ENCODE data around the gene DNAJC16. TPM values are rescaled to one million over a fixed set of nuclear protein-coding genes. Genes with fewer than 3 reads are reported as not detected.
"Not testable (repeated sequence)": the region's sequence is repeated elsewhere in the genome, so short reads cannot be mapped to it uniquely, and the experiment has no call there.

DNAJC16 gene
- total and polyA plus RNA-seq, 9 donors = 10.6 to 16.5 (median 12.5) TPM

DNA sequence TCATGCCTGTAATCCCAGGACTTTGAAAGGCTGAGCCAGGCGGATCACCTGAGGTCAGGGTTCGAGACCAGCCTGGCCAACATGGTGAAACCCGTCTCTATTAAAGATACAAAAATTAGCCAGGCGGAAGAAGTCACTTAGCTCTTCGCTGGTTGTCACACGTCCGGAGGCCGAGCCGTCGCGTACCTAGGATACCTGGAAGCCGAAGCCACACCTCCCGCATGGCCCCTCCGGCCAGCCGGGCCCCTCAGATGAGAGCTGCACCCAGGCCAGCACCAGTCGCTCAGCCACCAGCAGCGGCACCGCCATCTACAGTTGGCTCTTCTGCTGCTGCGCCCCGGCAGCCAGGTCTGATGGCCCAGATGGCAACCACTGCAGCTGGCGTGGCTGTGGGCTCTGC lies 77.8 kb downstream of the DNAJC16 start:
- H3K4me3 ChIP-seq (ENCODE audit: low read length); DNase-seq; H3K27ac ChIP-seq (ENCODE audit: low read length); H3K27me3 ChIP-seq (ENCODE audit: control insufficient read depth, insufficient read depth, low read length); H3K9me3 ChIP-seq (replicated peaks; ENCODE audit: control insufficient read depth, low read depth, low read length); H3K36me3 ChIP-seq (ENCODE audit: control insufficient read depth, insufficient read depth, low read length); H3K4me1 ChIP-seq (ENCODE audit: control insufficient read depth, insufficient read depth, low read length): not testable (repeated sequence)
- 97% methylated on average over 15 of the region's 21 CpGs for WGBS (ENCODE audit: insufficient coverage)

DNA sequence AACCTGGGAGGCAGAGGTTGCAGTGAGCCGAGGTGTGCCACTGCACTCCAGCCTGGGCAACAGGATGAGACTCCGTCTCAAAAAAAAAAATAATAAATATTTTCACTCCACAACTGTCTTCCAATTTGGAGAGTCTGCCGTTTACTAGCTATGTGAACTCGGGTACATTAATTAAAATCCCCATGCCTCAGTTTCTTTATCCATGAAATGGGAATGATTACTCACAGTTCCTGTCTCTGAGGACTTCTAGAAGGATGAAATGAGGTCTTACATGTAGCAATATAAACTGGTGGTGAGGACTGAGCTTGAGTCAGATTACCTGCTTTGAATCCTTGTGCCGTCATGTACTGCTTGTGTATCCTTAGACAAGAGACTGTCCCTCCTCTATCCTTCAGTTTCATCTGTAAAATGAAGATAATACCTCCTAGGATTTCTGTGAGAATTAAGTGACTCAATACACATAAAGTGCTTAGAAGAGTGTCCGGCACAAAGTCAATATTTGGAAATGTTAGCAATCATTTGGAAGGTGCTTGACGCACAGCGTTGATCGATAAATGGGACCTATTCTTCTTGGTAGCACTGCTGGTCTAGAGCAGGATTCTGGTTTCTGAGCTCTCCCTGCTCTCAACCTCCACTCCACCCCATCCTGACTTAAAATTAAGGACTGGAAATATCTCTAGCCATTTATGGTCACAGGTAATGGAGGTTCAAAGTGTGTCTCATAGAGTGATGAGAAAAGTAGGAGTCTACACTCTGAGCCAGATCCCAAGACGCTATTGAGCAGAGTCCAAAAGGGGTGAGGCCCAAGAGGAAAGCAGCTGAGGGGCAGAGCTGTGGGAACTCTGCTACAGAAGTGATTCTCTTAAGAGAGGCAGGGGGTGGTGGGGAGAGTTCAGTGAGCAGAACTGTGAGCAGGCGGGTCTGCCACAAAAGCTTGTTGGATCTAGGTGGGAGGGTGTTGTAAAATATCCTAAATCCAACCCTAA lies 79.0 kb downstream of the DNAJC16 start:
- Histone ChIP-seq H3K4me3 (ENCODE audit: low read length) (no peak overlapping the region), H3K4me1 (ENCODE audit: control insufficient read depth, insufficient read depth, low read length) (peaks cover 8% of the 10 kb centered on the region), H3K9me3 (replicated peaks; ENCODE audit: control insufficient read depth, low read depth, low read length) (no peaks in the 10 kb centered on the region), H3K36me3 (ENCODE audit: control insufficient read depth, insufficient read depth, low read length) (no peaks in the 10 kb centered on the region), H3K27ac (ENCODE audit: low read length) (no peak overlapping the region), H3K27me3 (ENCODE audit: control insufficient read depth, insufficient read depth, low read length) (no peaks in the 10 kb centered on the region)
- DNase-seq = no peak
- WGBS (ENCODE audit: insufficient coverage) = 60% methylated on average over 1 of the region's 11 CpGs

DNA sequence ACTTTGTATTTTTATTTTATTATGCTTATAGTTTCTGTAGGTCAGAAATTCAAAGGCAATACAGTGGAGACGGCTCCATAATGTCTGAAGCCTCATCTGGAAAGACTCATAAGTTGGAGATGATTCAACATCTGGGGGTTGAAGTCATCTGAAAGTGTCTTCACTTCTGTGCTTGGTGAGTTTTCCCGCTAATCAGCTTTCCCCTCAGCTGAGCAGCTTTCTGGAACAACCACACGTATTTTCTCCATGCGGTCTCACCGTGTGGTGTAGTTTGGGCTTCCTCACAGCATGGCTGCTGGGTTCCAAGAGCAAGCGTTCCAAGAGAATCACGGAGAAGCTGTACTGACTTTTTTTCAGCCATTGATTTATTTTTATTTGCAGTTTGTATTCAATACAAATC lies 83.0 kb downstream of the DNAJC16 start:
- H3K36me3 ChIP-seq (ENCODE audit: control insufficient read depth, insufficient read depth, low read length) = no peaks in the 10 kb centered on the region
- no peaks in the 10 kb centered on the region for H3K9me3 ChIP-seq (replicated peaks; ENCODE audit: control insufficient read depth, low read depth, low read length)
- H3K4me1 ChIP-seq (ENCODE audit: control insufficient read depth, insufficient read depth, low read length) = no peaks in the 10 kb centered on the region
- DNase-seq = no peak
- H3K27ac ChIP-seq (ENCODE audit: low read length) = no peak overlapping the region
- no peaks in the 10 kb centered on the region for H3K27me3 ChIP-seq (ENCODE audit: control insufficient read depth, insufficient read depth, low read length)
- no CpG with 5 or more reads among the region's 7 CpGs for WGBS (ENCODE audit: insufficient coverage)
- H3K4me3 ChIP-seq (ENCODE audit: low read length) = no peak overlapping the region

DNA sequence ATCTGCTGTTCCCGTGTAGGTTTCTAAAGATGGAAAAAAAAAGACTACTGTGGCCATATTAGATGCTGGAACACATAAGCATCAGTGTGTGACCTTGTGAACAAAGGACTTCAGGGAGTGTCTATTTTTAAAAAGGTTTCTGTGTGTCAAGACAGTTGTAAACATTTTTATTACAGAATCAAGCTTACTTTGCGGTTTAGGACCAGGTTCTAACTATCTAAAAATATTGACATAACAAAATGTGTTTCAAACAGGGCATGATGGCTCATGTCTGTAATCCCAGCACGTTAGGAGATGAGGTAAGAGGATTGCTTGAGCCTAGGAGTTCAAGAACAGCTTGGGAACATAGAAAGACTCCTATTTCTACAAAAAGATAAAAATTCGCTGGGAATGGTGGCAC lies 83.5 kb downstream of the DNAJC16 start:
- WGBS (ENCODE audit: insufficient coverage) = 80% methylated on average over 1 of the region's 4 CpGs
- H3K4me1 ChIP-seq (ENCODE audit: control insufficient read depth, insufficient read depth, low read length) = no peaks in the 10 kb centered on the region
- H3K27me3 ChIP-seq (ENCODE audit: control insufficient read depth, insufficient read depth, low read length) = no peaks in the 10 kb centered on the region
- no peak for DNase-seq
- no peaks in the 10 kb centered on the region for H3K36me3 ChIP-seq (ENCODE audit: control insufficient read depth, insufficient read depth, low read length)
- H3K9me3 ChIP-seq (replicated peaks; ENCODE audit: control insufficient read depth, low read depth, low read length) = no peaks in the 10 kb centered on the region
- no peak overlapping the region for H3K4me3 ChIP-seq (ENCODE audit: low read length)
- no peak overlapping the region for H3K27ac ChIP-seq (ENCODE audit: low read length)

DNA sequence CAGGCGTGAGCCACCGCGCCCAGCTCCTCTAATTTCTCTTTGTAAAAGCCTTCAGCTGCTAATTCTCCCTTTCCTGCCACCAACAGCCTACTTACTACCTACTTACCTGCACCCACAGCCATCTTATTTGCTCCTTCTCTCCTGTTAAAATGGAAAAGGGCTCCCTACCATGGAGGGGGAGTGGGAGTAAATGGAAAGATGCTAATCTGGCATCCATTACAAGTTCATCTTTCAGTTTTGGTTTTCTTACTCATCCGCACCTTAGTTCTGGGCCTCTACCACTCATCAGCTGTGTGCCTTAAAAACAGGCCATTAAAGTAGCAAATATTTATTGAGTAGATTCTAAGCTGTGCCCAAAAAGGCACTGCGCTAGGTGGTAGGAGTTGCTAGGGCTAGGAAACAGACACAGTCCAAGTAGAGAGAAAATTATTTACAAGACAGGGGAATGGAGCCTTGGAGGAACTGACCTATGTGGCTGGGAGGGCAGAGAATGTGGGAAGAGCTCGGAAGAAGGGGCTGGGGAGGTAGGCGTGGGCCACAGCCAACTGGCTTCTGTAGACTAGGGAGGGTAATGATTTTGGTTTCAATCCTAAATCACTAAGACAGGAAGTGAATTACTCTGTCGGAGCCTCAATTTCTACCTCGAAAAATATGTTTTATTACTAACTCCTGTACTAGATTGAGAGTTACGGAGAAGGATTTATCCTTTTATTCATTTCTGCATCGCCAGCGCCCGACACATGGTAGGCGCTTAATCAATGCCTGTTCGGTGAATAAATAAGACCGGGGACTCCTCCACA lies 89.9 kb downstream of the DNAJC16 start:
- 35% methylated on average over 9 of the region's 16 CpGs for WGBS (ENCODE audit: insufficient coverage)
- peaks cover 6% of the 10 kb centered on the region for H3K4me1 ChIP-seq (ENCODE audit: control insufficient read depth, insufficient read depth, low read length)
- no peak for DNase-seq

DNA sequence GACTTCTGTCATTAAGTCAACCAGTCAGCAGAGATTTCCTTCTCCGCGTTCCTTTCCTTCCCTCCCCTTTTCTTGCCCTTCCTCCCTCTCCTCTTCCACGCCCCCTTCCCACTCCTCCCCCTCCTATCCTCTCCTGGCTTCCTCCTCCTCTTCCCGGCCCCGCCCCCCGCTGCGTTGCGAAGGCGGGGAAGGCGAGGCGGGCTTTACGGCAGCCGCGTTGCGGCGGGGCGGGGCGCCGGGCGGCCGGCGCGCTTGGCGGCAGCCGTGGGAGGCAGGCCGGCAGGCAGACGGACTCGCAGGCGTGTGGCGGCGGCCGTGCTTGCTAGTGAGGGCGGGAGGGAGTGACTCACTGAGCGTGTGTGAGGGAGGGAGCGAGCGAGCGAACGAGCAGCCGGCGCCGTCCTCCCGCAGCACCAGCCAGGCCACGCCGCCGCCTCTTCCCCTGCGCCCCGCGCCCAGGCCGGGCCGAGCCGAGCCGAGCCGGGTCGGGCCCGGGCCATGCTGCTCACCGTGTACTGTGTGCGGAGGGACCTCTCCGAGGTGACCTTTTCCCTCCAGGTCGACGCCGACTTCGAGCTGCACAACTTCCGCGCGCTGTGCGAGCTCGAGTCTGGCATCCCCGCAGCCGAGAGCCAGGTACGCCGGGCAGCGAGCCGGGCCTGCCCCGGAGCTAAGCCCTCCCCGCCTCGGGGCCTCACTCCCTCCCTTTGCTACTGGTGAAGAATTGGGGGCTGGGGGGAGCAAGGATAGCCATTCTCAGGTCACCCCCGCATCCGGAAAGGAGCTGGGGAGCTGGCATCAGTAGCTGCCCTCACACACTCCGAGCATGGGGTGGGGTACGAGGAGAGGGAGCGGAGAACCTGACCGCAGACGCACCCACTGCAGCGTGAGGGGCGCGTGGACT lies 90.8 kb downstream of the DNAJC16 start, which contains the start of gene DDI2:
Gene DDI2, plus strand, starts transcription at position 286 of the 904 bp plus-strand sequence. Its CDS starts 213 bp downstream, at position 499.
- Histone ChIP-seq H3K9me3 (replicated peaks; ENCODE audit: control insufficient read depth, low read depth, low read length) (no peaks in the 10 kb centered on the region), H3K27me3 (ENCODE audit: control insufficient read depth, insufficient read depth, low read length) (no peaks in the 10 kb centered on the region), H3K36me3 (ENCODE audit: control insufficient read depth, insufficient read depth, low read length) (no peaks in the 10 kb centered on the region), H3K4me1 (ENCODE audit: control insufficient read depth, insufficient read depth, low read length) (peaks cover 12% of the 10 kb centered on the region), H3K4me3 (ENCODE audit: low read length) (peak within 1 kb of the TSS; percentile 99), H3K27ac (ENCODE audit: low read length) (peak within 1 kb of the TSS; percentile 97)
- peak; percentile 99 for DNase-seq
- WGBS (ENCODE audit: insufficient coverage) = under 1% methylated on average over 64 of the region's 86 CpGs

More for the DNA sequence above, 89.9 kb downstream of the DNAJC16 start:
- Histone ChIP-seq H3K27ac (ENCODE audit: low read length) (peak overlapping the region; percentile 95), H3K4me3 (ENCODE audit: low read length) (peak overlapping the region; percentile 61), H3K36me3 (ENCODE audit: control insufficient read depth, insufficient read depth, low read length) (no peaks in the 10 kb centered on the region), H3K27me3 (ENCODE audit: control insufficient read depth, insufficient read depth, low read length) (no peaks in the 10 kb centered on the region), H3K9me3 (replicated peaks; ENCODE audit: control insufficient read depth, low read depth, low read length) (no peaks in the 10 kb centered on the region)

DNA sequence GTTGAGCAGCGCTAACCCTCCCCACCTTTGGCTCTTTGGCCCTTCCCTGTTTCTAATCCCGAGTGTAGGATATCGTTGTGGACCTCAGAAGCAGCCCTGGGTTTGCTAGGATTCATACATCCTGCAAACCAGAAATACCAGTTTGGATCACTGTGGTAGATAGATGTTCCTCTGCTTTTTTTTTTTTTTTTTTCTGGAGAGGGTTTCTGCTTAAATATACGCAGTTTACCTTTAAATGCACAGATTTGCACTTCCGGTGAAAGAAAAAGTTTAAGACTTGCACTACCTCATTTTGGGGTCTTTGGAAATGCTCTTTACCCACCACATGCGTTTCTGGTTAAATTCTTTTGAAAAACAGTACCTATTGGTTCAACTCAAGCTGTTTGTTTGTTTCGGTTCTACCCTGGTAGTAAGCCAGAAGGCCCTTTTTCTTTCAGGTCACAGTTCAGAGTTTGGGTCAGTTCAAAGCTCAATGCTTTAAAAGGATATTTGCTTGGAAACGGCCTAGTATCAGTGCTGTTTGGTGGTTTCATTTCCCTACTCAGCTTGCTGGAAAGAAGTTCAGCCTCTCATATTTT lies 91.5 kb downstream of the DNAJC16 start:
- H3K27me3 ChIP-seq (ENCODE audit: control insufficient read depth, insufficient read depth, low read length) = no peaks in the 10 kb centered on the region
- peak; percentile 52 for DNase-seq
- H3K36me3 ChIP-seq (ENCODE audit: control insufficient read depth, insufficient read depth, low read length) = no peaks in the 10 kb centered on the region
- peak overlapping the region; percentile 99 for H3K4me3 ChIP-seq (ENCODE audit: low read length)
- H3K27ac ChIP-seq (ENCODE audit: low read length) = peak overlapping the region; percentile 97
- no peaks in the 10 kb centered on the region for H3K9me3 ChIP-seq (replicated peaks; ENCODE audit: control insufficient read depth, low read depth, low read length)
- peaks cover 13% of the 10 kb centered on the region for H3K4me1 ChIP-seq (ENCODE audit: control insufficient read depth, insufficient read depth, low read length)
- WGBS (ENCODE audit: insufficient coverage) = 0% methylated on average over 1 of the region's 8 CpGs

DNA sequence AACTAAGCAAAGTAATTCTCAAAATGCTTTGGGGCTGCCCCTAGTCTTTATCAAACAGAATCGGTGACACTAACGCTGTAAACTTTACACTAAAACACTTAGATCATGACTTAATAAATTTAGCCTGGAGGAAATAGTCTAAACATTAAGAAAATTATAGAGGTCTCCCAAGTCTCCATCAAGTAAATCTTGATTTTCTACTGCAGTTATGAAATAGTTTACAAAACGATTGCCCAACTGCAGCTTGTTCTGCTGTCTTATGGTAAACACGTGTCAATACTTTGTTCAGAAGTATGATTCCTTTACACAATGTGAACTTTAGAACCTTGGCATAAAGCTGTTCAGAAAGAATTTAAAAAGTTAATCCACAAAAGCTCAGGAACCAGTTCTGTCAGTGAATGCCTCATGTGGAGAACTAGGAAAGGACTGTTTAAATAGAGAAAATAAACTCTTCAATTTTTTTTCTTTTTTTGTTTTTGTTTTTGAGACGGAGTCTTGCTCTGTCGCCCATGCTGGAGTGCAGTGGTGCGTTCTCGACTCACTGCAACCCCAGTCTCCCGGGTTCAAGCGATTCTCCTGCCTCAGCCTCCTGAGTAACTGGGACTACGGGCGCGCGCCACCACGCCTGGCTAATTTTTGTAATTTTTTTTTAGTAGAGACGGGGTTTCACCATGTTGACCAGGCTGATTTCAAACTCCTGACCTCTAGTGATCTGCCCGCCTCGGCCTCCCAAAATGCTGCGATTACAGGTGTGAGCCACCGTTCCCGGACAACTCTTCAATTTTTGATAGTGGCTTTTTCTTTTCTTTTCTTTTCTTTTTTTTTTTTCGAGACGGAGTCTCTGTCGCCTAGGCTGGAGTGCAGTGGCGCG lies 92.2 kb downstream of the DNAJC16 start:
- H3K4me1 ChIP-seq (ENCODE audit: control insufficient read depth, insufficient read depth, low read length) = peaks cover 13% of the 10 kb centered on the region
- H3K36me3 ChIP-seq (ENCODE audit: control insufficient read depth, insufficient read depth, low read length) = no peaks in the 10 kb centered on the region
- H3K4me3 ChIP-seq (ENCODE audit: low read length) = peak overlapping the region; percentile 99
- 96% methylated on average over 13 of the region's 26 CpGs for WGBS (ENCODE audit: insufficient coverage)
- H3K9me3 ChIP-seq (replicated peaks; ENCODE audit: control insufficient read depth, low read depth, low read length) = no peaks in the 10 kb centered on the region
- DNase-seq = peak; percentile 33
- no peaks in the 10 kb centered on the region for H3K27me3 ChIP-seq (ENCODE audit: control insufficient read depth, insufficient read depth, low read length)
- peak overlapping the region; percentile 97 for H3K27ac ChIP-seq (ENCODE audit: low read length)

Data from muscle of leg (tissue), 11 donors.